ENCODE data around the gene ADAMTSL3.

Gene ADAMTSL3

DNA sequence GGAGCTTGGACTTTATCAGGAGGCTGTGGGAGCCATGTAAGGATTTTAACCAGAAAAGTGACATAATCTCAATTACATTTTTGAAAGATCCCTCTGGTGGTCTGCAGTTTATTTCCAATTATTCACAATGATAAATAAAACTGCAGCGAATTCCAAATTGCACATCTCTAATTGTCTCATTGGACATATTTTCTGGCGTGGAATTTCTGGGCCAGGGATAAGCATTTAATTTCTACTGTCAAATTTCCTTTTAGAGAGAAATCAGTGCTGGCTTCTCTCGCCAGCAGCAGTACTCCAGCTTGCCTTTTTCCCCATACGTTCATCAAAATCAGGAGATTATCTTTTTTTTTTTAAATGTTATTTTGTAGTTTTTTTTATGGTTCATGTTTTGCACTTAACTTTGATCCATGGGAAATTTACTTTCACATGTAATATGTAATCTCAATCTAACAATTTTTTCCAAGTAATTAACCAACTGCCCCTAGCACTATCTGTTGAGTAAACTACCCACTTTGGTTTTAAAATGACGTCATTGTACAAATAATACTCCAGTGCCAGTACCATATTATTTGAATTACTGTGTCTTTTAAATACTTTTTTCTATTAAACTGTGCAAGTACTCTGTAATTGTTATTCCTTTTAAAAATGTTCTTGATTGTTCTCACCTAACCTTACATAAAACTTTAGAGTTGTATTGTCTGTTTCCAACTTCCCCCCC, 251.8 kb downstream of the ADAMTSL3 start:
- no peak for TF ChIP-seq ZFX (IDR thresholded peaks at IDR 0.05; ENCODE audit: borderline replicate concordance)
- TF ChIP-seq, protein P1, sequence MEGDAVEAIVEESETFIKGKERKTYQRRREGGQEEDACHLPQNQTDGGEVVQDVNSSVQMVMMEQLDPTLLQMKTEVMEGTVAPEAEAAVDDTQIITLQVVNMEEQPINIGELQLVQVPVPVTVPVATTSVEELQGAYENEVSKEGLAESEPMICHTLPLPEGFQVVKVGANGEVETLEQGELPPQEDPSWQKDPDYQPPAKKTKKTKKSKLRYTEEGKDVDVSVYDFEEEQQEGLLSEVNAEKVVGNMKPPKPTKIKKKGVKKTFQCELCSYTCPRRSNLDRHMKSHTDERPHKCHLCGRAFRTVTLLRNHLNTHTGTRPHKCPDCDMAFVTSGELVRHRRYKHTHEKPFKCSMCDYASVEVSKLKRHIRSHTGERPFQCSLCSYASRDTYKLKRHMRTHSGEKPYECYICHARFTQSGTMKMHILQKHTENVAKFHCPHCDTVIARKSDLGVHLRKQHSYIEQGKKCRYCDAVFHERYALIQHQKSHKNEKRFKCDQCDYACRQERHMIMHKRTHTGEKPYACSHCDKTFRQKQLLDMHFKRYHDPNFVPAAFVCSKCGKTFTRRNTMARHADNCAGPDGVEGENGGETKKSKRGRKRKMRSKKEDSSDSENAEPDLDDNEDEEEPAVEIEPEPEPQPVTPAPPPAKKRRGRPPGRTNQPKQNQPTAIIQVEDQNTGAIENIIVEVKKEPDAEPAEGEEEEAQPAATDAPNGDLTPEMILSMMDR (IDR thresholded peaks at IDR 0.05), result no peak
- no peak overlapping the region for H3K27ac ChIP-seq

DNA sequence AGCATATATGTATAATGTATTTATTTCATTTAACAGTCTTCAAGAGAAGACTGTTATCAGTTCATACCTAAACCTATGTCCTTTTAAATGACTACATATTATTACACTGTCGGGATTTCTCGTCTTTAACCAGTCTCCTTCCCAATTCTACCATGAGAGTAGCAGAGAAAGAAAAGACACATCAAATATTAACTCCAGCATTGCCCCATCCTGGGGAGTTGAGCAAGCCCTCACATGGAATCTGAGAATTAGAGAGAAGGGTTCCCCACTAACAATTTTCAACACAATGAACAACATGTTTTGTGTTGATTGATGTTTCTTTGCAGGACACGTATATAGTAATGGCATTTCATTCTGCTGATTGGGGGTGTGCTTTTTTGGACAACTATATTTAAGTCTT, 257.4 kb downstream of the ADAMTSL3 start:
- TF ChIP-seq, protein P1 (IDR thresholded peaks at IDR 0.05), result no peak
- TF ChIP-seq ZFX (IDR thresholded peaks at IDR 0.05; ENCODE audit: borderline replicate concordance), result no peak
- no peak overlapping the region for H3K27ac ChIP-seq

DNA sequence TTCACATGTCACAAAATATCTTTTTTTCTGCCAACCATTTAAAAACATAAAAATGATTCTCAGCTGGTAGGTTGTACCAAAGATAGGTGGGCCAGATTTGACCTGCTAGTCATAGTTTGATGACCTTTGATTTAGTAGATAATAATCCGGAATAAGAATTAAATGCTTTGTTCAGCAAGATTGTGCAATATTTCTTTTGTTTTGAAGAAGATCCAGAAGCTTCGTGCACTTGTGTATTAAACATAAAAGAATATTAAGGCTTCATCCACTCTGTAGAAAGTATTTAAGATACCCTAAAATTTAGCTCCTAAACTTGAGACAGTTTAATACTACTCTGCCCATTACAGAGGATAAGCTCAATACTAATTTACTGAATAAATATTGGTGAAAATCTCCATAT, 258.4 kb downstream of the ADAMTSL3 start:
- H3K27ac ChIP-seq, result no peak overlapping the region
- TF ChIP-seq, protein P1 (IDR thresholded peaks at IDR 0.05), result no peak
- no peak for TF ChIP-seq ZFX (IDR thresholded peaks at IDR 0.05; ENCODE audit: borderline replicate concordance)

DNA sequence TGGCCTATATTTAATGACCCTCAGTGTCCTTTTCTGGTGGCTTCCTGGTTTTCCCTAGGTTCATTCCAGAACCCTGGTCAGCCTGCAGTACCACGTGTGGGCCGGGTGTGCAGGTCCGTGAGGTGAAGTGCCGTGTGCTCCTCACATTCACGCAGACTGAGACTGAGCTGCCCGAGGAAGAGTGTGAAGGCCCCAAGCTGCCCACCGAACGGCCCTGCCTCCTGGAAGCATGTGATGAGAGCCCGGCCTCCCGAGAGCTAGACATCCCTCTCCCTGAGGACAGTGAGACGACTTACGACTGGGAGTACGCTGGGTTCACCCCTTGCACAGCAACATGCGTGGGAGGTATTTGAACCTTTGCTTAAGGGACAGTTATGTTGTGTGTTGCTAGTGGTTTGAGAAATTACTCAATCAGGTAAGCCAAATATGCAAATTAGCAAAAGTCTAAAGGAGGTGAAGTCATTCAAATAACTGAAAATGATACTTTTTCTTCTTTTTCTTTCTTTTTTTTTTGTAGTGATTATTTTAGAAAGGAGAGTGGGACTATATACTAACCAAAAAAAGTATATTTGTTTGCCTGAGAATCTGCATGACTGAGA, 259.2 kb downstream of the ADAMTSL3 start:
- H3K27ac ChIP-seq, result no peak overlapping the region
- TF ChIP-seq, protein P1 (IDR thresholded peaks at IDR 0.05), result no peak
- no peak for TF ChIP-seq ZFX (IDR thresholded peaks at IDR 0.05; ENCODE audit: borderline replicate concordance)

DNA sequence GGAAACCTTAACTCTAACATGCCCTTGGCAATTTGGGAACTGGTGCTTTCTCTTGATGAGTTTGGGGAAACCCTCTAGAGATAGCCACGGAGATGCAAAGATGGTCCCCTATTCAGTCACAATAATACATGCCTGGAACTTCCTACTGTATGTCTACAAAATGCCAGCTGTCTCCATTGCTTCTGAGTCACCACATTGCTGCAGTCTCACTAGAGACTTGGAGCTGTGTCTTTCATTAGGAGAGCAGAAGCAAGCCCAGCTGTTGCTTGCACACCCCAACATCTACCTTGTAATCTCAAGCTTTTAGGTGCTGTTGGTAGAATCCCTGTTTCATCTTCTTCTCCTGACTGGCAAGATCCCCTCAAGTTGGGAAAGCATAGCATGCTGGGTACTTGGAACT, 261.0 kb downstream of the ADAMTSL3 start:
- H3K27ac ChIP-seq, result no peak overlapping the region
- TF ChIP-seq, protein P1 (IDR thresholded peaks at IDR 0.05), result no peak
- TF ChIP-seq ZFX (IDR thresholded peaks at IDR 0.05; ENCODE audit: borderline replicate concordance), result no peak

DNA sequence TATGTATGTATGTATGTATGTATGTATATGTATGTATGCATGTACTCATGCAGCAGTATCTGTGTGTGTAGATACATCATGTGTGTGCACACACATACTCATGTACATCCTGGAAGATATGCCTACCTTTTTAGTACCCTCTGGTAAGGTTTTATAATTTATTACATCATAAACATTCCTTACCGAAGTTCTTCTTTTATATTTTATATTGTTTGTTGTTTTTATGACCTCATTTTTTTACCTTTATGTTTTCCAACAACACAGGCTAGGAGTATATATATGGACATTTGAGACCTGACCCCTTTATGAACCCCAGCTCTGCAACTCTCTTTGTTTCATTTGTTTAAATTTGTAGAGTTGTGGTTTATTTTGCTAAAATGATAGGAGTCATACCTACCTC, 263.5 kb downstream of the ADAMTSL3 start:
- H3K27ac ChIP-seq, result no peak overlapping the region
- no peak for TF ChIP-seq ZFX (IDR thresholded peaks at IDR 0.05; ENCODE audit: borderline replicate concordance)
- TF ChIP-seq, protein P1 (IDR thresholded peaks at IDR 0.05), result no peak

DNA sequence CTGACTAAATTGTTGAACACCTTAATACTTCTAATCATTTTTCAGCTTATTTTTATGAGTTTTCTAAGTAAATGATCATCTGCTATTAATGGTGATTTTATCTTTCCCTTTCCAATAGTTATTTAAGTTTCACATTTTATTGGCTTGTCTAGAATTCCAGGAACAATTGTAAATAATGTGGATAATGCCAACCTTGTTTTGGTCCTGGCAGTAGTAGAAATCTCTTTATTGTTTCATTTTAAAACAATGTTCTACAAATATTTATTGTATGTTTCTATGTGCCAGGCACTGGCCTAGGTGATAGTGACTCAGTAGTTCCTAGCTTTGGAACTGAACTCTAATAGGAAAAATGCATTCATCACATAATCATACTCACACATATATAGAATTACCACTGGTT, 264.1 kb downstream of the ADAMTSL3 start:
- no peak overlapping the region for H3K27ac ChIP-seq
- no peak for TF ChIP-seq ZFX (IDR thresholded peaks at IDR 0.05; ENCODE audit: borderline replicate concordance)
- TF ChIP-seq, protein P1 (IDR thresholded peaks at IDR 0.05), result no peak
